Activated CD4-positive, alpha-beta T cell treated with anti-CD3 and anti-CD28 coated beads, Interleukin-2, amount 50 U/mL, for 1 hour (primary cell): ENCODE results near the gene MRPS18B.
A peak's percentile ranks its signal among the peaks of the same experiment; 100 is the strongest.

Experiments used
- DNase-seq: peaks from one replicate; pipeline ENCODE4 v3.0.0-alpha.2; 2020

MRPS18B gene

GRCh38 chr6:30617565-30618269 lies at the start of gene MRPS18B:
MRPS18B (plus strand) TSS chr6:30617840; CDS start chr6:30617866, 26 bp downstream.
- DNase-seq: peak; percentile 96

DNA sequence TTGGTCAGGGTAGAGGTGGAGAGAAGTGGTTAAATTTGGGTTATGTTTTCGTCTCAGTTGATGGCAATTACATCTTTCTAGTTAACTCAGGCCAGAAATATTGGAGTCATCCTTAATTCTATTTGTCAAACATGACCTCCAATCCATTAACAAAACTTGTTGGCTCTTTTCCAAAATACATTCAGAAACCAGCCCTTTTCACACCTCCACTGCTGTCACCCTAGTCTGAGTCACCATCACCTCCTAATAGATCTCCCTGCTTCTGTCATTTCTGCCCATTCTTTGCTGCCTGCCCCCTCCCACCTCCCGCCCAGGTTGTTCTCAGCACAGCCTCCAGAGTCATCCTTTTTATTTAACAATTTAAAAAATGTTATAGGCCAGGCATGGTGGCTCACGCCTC lies 49.4 kb upstream of the MRPS18B start:
- no peak for DNase-seq

DNA sequence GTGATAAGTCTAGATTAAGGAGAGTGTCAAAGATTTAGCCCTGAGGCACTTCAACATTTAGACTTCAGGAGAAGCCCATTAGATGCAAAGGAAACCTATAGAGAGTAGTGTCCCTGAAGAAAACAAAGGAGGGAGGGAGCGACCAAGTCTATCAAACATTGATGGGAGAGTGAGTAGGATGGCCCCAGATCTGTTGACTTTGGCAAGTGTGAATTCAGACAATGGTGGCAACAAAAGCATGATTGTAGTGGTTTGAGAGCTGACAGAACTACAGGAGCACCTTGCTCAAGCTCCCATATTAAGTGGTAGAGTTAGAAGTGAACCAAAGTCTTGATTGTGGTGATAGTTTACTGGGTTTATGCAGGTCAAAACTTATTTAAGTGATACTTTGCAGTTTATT lies 47.4 kb upstream of the MRPS18B start:
- DNase-seq: no peak

DNA sequence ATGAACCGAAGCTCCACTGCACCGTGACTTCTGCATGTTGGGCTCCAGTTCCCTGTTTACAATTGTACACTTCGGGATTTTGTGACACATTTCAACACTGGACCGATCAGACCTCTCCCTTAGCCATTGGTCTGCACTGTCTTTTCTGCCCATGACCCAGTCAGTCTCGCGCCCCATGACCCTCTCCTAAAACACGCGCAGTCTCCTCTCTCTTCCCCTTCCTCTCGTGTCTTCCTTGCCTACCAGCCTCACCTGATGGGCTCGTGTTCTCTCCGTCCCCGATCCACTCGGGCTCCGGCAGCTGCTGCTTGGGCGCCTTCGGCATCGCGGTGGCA lies 46.9 kb upstream of the MRPS18B start:
- DNase-seq: no peak

DNA sequence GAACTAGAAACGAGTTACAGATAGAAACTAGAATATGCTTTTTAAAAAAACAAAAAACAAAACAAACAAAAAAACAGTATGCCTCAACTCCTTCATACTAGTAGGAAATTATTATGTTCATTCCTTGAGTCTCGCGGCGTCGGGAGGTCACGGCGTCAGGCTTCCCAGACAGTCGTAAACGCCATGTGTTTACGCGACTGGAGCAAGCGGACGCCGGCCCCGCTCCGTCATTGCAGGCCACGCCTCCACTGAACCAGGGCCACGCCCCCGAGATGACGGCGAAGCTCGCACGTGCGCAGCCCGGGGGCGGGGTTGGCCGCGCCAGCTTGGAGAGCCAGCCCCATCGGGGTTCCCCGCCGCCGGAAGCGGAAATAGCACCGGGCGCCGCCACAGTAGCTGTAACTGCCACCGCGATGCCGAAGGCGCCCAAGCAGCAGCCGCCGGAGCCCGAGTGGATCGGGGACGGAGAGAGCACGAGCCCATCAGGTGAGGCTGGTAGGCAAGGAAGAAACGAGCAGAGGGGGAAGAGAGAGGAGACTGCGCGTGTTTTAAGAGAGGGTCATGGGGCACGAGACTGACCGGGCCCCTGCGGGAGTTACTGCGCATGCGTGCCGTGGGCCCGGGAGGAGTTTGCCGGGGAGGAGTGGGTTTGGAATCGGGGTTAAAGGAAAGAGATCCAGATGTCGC lies 46.4 kb upstream of the MRPS18B start, which contains the start of gene ABCF1:
Gene ABCF1 (plus strand): TSS at position 368 of the 687 bp plus-strand sequence. CDS start 46 bp downstream, at position 414.
- DNase-seq: peak; percentile 100

GRCh38 chr6:30571762-30572082 lies 45.9 kb upstream of the MRPS18B start:
- DNase-seq: no peak

- DNase-seq: no peak
These were observed 45.5 kb upstream of the MRPS18B start for GRCh38 chr6:30572148-30572547.

DNA sequence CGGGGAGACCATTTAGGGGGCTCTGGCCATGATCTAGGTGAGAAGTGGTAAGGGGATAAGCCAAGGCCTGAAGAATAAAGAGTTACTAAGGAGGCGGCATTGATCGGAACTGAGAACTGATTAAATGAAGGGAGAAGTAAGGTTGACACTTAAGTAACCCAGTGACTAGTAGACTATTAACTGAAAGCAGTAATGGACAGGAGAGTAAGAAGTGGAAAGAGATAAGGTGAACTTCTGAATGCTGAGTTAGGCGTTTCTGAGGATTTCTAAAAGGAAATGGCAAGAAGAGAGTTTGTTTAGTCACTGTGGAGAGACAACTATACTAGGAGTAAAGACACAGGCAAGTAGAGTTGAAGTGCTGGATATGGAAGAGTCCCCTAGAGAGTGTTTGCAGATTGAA lies 44.5 kb upstream of the MRPS18B start:
- no peak for DNase-seq

DNA sequence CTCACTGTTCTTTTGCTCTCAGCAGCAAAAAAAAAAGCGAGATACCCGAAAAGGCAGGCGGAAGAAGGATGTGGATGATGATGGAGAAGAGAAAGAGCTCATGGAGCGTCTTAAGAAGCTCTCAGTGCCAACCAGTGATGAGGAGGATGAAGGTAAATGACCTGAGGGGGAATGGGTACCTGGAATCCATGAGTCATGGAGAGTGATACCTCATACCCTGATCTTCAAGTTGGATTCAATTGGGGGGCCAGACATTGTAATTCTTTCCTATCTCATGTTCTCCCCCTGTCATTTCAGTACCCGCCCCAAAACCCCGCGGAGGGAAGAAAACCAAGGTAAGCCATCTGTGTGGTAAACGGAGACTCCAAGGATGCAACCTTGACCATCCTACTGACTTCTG lies 39.6 kb upstream of the MRPS18B start:
- no peak for DNase-seq

DNA sequence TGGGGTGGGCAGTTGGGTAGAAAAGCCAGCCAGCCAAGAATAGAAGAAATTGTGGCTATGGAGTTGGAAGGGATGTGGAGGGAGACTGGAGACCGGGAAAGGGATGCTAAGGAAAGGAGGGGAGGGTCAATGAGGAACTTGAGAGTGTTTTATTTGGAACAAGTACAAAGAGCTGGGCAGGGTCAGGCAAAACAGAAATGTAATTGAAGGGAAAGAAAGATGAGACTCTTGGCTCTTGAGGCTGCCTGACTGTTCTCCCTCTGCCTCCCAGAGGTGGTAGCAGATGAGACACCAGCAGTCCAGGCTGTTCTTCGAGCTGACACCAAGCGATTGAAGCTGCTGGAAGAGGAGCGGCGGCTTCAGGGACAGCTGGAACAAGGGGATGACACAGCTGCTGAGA lies 33.7 kb upstream of the MRPS18B start:
- no peak for DNase-seq

DNA sequence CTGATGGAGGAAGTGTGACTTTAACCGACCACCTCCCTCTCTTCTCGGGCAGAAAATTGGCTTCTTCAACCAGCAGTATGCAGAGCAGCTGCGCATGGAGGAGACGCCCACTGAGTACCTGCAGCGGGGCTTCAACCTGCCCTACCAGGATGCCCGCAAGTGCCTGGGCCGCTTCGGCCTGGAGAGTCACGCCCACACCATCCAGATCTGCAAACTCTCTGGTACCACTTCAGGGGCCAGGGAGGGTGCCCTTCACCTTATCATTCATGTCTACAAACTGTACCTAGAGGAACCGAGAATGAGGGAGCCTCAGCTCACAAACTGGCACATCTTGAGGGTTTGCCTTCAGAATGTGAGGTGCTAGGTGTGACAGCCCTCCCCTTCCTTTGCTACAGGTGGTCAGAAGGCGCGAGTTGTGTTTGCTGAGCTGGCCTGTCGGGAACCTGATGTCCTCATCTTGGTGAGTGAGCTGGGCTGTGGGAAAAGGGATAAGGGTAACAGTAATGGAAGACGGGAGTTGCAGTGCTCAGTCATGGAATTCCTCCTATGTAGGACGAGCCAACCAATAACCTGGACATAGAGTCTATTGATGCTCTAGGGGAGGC lies 27.8 kb upstream of the MRPS18B start:
- DNase-seq: no peak

GRCh38 chr6:30590509-30590908 lies 27.1 kb upstream of the MRPS18B start:
- DNase-seq: no peak

DNA sequence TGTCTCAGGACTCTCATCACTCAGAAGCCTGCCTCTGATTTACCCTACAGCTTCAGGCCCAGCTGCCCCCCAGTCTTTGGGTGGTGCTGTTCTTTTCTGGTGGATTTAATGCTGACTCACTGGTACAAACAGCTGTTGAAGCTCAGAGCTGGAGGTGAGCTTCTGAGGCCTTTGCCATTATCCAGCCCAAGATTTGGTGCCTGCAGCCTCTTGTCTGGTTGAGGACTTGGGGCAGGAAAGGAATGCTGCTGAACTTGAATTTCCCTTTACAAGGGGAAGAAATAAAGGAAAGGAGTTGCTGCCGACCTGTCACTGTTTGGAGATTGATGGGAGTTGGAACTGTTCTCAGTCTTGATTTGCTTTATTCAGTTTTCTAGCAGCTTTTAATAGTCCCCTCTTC lies 26.6 kb upstream of the MRPS18B start:
- DNase-seq: no peak

- no peak for DNase-seq
These were observed 25.4 kb upstream of the MRPS18B start for GRCh38 chr6:30592287-30592686.

DNA sequence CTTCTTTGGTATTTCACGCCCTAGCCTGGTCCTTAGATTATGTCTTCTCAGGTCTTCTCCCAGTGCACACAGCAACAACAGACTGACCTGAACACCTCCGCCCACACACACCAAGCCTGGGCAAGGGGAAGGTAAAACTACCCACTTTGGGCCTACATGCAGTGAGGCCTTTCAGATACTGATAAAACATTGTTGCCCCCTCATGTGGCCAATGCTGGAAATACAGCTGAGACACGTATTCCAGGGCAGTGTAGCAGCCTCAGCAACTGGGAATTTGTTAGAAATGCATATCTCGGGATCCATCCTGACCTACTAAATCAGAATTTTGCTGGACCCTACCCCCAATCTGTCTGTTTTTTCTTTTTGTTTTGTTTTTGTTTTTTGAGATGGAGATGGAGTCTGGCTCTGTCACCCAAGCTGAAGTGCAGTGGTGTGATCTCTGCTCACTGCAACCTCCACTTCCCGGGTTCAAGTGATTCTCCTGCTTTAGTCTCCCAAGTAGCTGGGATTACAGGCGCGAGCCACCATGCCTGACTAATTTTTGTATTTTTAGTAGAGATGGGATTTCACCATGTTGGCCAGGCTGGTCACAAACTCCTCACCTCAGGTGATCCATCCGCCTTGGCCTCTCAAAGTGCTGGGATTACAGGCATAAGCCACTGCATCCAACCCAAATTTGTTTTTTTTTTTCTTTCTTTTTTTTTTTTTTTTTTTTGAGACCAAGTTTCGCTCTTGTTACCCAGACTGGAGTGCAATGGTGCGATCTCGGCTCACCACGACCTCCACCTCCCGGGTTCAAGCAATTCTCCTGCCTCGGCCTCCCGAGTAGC lies 20.1 kb upstream of the MRPS18B start:
- peak; percentile 83 for DNase-seq

DNA sequence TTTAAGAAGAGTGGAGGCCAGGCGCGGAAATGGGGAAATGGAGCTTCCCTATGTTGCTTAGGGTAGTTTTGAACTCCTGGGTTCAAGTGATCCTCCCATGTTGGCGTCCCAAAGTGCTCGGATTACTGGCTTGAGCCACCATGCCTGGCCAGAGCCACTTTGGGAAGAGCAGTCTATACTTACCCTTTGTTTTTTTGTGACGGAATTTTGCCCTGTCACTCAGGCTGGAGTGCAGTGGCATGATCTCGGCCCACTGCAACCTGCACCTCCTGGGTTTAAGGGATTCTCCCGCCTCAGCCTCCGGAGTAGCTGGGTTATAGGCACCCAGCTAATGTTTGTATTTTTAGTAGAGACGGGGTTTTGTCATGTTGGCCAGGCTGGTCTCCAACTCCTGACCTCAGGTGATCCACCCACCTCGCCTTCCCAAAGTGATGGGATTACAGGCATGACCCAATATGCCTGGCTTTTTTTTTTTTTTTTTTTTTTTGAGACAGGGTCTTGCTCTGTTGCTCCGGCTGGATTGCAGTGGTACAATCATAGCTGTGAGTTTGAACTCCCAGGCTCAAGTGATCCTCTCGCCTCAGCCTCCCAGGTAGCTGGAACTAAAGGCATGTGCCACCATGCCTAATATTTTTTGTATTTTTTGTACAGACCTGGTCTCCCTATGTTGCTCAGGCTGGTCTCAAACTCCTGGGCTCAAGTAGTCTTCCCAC lies 18.6 kb upstream of the MRPS18B start:
- DNase-seq: no peak

- DNase-seq: no peak
These were observed 17.9 kb upstream of the MRPS18B start for GRCh38 chr6:30599625-30600324.

GRCh38 chr6:30600451-30600961 lies 17.1 kb upstream of the MRPS18B start:
- no peak for DNase-seq

DNA sequence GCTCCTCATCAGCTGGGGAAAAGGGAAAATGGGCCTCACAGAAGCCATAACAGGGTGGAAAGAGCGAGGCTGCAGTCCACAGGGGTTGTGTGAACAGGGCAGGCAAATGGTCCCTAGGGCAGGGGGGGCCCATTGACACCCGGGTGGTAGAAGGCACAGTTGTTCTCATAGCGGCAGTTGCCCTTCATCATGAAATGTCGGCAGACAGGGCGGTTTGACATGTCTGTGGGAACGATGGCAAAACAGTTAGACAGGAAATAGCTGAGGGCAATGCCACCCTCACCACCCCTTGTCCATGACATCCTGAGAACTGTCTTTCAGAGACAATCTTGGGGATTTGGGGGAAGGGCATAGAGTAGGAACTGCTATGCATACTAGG lies 16.2 kb upstream of the MRPS18B start:
- DNase-seq: no peak

DNA sequence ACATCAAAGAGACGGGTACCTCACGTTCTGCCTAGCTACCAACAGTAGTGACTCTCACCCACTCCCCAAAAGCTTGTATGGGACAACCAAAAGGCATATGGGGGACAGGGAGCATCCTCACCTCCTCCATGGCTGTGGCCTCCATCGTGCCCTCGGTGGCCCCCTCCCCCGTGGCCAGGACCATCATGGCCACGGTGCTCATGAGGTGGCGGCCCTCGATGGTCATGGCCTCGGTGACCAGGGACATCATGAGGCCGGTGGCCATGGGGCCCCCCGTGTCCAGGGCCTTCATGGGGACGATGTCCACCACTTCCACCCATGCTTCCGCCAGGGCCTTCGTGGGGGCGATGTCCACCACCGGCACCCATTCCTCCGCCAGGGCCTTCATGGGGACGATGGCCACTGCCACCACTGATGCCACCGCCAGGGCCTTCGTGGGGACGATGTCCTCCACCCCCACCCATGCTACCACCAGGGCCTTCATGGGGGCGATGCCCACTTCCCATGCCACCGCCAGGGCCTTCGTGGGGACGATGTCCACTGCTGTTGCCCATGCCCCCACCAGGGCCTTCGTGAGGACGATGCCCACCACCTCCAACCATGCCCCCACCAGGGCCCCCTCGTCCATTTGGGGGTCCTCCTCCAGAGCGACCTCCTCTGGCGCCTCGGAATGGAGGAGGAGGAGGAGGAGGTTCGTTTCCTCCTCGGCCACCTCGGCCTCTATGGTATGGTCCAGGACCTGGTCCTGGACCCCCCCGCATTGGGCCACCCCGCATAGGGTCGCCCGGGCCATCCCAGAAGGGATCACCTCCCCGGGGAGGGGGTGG lies 15.6 kb upstream of the MRPS18B start:
- DNase-seq: no peak

GRCh38 chr6:30603961-30604360 lies 13.7 kb upstream of the MRPS18B start:
- no peak for DNase-seq
